Measurements from ENCODE around the gene CPSF7.

Gene CPSF7

GRCh38 chr11:61353131-61354067, 76.4 kb downstream of the CPSF7 start:
- ATAC-seq: no peak

Data from activated CD4-positive, CD25-positive, alpha-beta regulatory T cell treated with anti-CD3 and anti-CD28 coated beads, Interleukin-2, amount 50 U/mL, for 24 hours (primary cell).